ENCODE results near the gene RBPMS2.

Gene RBPMS2

DNA sequence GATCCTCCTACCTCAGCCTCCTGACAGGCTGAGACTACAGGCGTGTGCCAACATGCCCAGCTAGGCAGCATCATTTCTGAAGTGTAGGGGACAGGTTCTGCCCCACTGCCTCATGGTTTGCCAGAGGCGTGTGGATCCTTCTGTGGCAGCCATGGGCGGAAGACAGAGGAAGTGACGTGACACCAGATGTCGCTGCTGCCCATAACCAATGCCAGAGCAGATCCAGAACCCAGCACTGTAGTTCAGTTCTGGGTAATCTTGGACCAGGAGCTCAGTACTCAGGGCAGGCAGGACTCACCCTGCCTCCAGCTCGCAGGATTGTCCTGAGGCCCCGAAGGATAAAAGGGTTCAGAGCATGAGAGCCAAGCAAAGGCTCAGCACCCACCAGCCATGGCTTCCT is 8.2 kb downstream of the RBPMS2 start:
- Histone ChIP-seq H3K9me3 (ENCODE audit: low read length) (no peaks in the 10 kb centered on the region), H3K27ac (ENCODE audit: low read depth, low read length) (no peak overlapping the region), H3K9ac (ENCODE audit: low read length) (no peak overlapping the region), H3K4me1 (ENCODE audit: insufficient read depth, low read length) (peaks cover 25% of the 10 kb centered on the region), H3K4me3 (ENCODE audit: low read depth in 1 of 2, low read length in 2 of 2) (no peak overlapping the region), H3K36me3 (ENCODE audit: insufficient read depth, low read length) (no peaks in the 10 kb centered on the region), H3K27me3 (ENCODE audit: control insufficient read depth in 1 of 2, insufficient read depth in 2 of 2, low read length in 2 of 2) (no peaks in the 10 kb centered on the region)

DNA sequence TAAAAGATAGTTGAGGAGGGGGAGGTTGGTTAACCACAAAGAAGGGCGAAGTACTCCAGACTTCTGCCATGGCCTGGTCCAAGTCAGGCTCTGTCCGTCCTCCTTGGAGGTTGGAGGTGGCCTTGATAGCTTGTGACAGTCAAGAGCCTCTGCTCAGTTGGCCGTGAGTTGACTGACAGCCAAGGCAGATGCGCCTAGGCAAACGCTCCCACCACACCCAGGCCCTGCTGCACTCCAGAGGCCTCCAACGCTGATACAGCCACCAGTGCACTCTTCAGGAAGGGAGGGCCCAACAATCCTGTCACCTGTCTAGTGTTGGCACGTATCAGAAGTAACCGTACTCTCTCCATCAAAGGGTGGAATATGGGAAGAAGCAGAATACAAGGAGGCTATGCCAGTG is 9.3 kb downstream of the RBPMS2 start:
- Histone ChIP-seq H3K4me1 (ENCODE audit: insufficient read depth, low read length) (peaks cover 33% of the 10 kb centered on the region), H3K9me3 (ENCODE audit: low read length) (no peaks in the 10 kb centered on the region), H3K27ac (ENCODE audit: low read depth, low read length) (no peak overlapping the region), H3K4me3 (ENCODE audit: low read depth in 1 of 2, low read length in 2 of 2) (no peak overlapping the region), H3K27me3 (ENCODE audit: control insufficient read depth in 1 of 2, insufficient read depth in 2 of 2, low read length in 2 of 2) (no peaks in the 10 kb centered on the region), H3K9ac (ENCODE audit: low read length) (no peak overlapping the region), H3K36me3 (ENCODE audit: insufficient read depth, low read length) (no peaks in the 10 kb centered on the region)

DNA sequence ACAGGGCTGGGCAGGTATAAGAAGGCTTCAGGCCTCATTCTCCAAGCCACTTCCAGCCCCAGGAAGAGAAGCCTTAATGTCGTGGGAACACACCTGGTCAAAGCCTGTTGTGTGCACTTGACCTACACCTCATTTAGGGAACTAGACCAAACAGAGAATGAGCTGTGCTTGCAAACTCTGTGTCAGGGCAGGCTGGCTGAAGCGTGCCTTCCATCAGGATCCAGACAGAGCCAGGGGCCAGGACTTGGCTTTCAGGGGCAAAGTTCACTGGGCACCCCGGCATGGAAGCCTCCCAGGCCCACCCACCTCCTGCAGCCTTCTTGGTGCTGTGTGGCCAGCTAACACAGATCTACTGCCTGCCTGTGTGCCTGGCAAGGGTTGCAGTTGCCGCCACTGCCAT is 11.5 kb downstream of the RBPMS2 start:
- Histone ChIP-seq H3K27me3 (ENCODE audit: control insufficient read depth in 1 of 2, insufficient read depth in 2 of 2, low read length in 2 of 2) (no peaks in the 10 kb centered on the region), H3K9ac (ENCODE audit: low read length) (no peak overlapping the region), H3K36me3 (ENCODE audit: insufficient read depth, low read length) (no peaks in the 10 kb centered on the region), H3K27ac (ENCODE audit: low read depth, low read length) (peak overlapping the region; percentile 80), H3K9me3 (ENCODE audit: low read length) (no peaks in the 10 kb centered on the region), H3K4me3 (ENCODE audit: low read depth in 1 of 2, low read length in 2 of 2) (no peak overlapping the region), H3K4me1 (ENCODE audit: insufficient read depth, low read length) (peaks cover 44% of the 10 kb centered on the region)

DNA sequence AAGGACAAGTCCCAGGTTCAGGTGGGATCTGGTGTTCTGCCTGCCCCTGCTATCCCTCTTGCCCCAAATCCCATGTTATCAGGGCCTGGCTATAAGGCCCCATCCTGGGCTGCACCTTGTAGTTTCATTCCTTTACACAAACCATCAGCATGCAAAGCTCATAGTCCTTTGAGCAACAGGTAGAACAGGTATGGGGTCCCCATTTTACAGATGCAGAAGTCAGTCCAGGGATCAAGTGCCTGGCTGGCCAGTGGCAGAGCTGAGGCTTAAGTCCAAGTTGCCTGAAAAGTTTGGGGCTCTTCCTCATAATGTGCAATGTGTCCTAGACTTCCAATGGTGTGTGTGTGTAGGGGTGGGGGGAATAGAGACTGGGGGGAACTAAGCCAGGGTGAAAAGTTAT is 11.9 kb downstream of the RBPMS2 start:
- H3K4me3 ChIP-seq (ENCODE audit: low read depth in 1 of 2, low read length in 2 of 2), result no peak overlapping the region
- no peaks in the 10 kb centered on the region for H3K36me3 ChIP-seq (ENCODE audit: insufficient read depth, low read length)
- H3K9ac ChIP-seq (ENCODE audit: low read length), result peak overlapping the region; percentile 14
- H3K27ac ChIP-seq (ENCODE audit: low read depth, low read length), result peak overlapping the region; percentile 80
- peaks cover 46% of the 10 kb centered on the region for H3K4me1 ChIP-seq (ENCODE audit: insufficient read depth, low read length)
- H3K9me3 ChIP-seq (ENCODE audit: low read length), result no peaks in the 10 kb centered on the region
- H3K27me3 ChIP-seq (ENCODE audit: control insufficient read depth in 1 of 2, insufficient read depth in 2 of 2, low read length in 2 of 2), result no peaks in the 10 kb centered on the region

DNA sequence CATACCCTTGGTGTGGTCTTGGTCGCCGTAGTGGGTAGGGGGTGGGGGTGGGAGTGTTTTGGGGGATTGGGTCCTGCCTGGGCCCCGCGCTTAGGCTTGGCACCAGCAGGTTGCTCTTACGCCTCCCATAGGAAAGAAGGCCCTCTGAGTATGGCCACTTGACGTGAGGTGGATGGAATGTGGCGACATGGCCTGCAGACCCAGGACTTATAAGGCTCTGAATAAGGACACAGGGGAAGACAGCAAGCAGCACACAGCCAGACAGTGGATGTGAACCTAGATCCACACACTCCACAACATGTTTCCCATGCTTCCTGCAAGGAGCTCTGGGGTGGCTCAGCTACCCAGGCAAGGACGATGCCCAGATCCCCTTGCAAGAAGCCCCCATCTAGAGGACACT is 12.4 kb downstream of the RBPMS2 start:
- Histone ChIP-seq H3K4me1 (ENCODE audit: insufficient read depth, low read length) (peaks cover 51% of the 10 kb centered on the region), H3K27me3 (ENCODE audit: control insufficient read depth in 1 of 2, insufficient read depth in 2 of 2, low read length in 2 of 2) (no peaks in the 10 kb centered on the region), H3K9ac (ENCODE audit: low read length) (peak overlapping the region; percentile 14), H3K9me3 (ENCODE audit: low read length) (no peaks in the 10 kb centered on the region), H3K27ac (ENCODE audit: low read depth, low read length) (peak overlapping the region; percentile 80), H3K36me3 (ENCODE audit: insufficient read depth, low read length) (no peaks in the 10 kb centered on the region), H3K4me3 (ENCODE audit: low read depth in 1 of 2, low read length in 2 of 2) (no peak overlapping the region)

DNA sequence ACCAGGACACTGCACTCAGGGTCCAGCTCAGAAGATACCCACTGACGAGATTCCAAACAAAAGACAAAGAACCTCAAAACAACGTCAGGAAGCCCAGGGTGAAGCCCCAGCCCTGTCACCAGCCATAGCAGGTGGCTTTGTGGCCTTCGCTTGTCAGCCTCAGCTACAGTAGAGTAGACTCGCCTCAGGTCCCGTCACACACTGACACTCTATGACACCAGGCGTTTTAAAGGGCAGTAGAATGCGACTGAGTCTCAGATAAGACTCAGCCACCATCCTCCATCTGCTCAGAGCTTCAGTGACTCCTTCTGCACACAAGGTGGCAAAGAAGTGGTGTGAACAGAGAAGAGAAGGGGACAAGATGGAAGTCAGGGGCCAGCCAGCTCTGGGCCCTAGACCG is 12.8 kb downstream of the RBPMS2 start:
- no peaks in the 10 kb centered on the region for H3K27me3 ChIP-seq (ENCODE audit: control insufficient read depth in 1 of 2, insufficient read depth in 2 of 2, low read length in 2 of 2)
- no peak overlapping the region for H3K4me3 ChIP-seq (ENCODE audit: low read depth in 1 of 2, low read length in 2 of 2)
- no peaks in the 10 kb centered on the region for H3K9me3 ChIP-seq (ENCODE audit: low read length)
- peak overlapping the region; percentile 6 for H3K27ac ChIP-seq (ENCODE audit: low read depth, low read length)
- H3K36me3 ChIP-seq (ENCODE audit: insufficient read depth, low read length), result peaks cover under 1% of the 10 kb centered on the region
- peaks cover 52% of the 10 kb centered on the region for H3K4me1 ChIP-seq (ENCODE audit: insufficient read depth, low read length)
- H3K9ac ChIP-seq (ENCODE audit: low read length), result no peak overlapping the region

DNA sequence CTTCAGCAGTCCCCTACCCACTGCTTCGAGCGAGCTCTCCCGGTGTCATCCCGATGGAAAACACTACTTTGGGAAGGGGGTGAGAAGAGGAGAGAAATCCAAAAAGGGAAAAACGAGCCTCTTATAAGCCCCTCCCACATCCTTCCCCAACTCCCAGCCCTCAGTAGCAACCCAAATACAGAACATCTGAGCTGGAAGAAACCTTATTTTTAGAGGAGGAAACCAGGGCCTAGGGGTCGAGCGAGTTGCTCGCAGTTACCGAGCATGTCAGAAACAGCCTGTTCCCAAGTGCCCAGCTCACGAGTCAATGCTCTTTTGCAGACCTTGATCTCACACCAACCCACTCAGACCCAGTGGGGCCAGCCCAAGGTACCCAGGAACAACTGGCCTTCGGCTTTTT is 14.2 kb downstream of the RBPMS2 start:
- no peak overlapping the region for H3K9ac ChIP-seq (ENCODE audit: low read length)
- peaks cover 58% of the 10 kb centered on the region for H3K4me1 ChIP-seq (ENCODE audit: insufficient read depth, low read length)
- H3K27me3 ChIP-seq (ENCODE audit: control insufficient read depth in 1 of 2, insufficient read depth in 2 of 2, low read length in 2 of 2), result no peaks in the 10 kb centered on the region
- H3K36me3 ChIP-seq (ENCODE audit: insufficient read depth, low read length), result peaks cover 5% of the 10 kb centered on the region
- H3K27ac ChIP-seq (ENCODE audit: low read depth, low read length), result peak overlapping the region; percentile 30
- no peak overlapping the region for H3K4me3 ChIP-seq (ENCODE audit: low read depth in 1 of 2, low read length in 2 of 2)
- H3K9me3 ChIP-seq (ENCODE audit: low read length), result no peaks in the 10 kb centered on the region

DNA sequence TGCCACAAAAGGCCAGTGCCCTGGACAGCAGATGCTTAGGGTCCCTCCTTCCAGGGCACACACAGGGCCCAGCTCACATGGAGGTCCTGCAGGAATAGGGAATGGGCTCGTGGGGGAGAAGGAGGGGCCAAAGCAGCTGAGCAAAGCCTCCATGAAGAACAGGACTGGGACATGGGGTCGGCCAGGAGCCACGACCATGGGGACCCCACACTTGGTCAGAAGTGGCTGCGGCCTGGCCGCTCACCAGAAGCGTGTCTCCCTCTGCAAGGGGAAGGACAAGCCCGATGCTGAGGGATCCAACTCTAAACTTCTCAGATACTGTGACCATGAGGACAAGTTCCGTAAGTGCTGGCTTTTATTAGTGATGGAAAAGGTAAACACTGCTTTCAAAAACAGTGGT is 15.3 kb downstream of the RBPMS2 start:
- Histone ChIP-seq H3K9me3 (ENCODE audit: low read length) (no peaks in the 10 kb centered on the region), H3K36me3 (ENCODE audit: insufficient read depth, low read length) (peaks cover 5% of the 10 kb centered on the region), H3K4me1 (ENCODE audit: insufficient read depth, low read length) (peaks cover 63% of the 10 kb centered on the region), H3K9ac (ENCODE audit: low read length) (no peak overlapping the region), H3K27me3 (ENCODE audit: control insufficient read depth in 1 of 2, insufficient read depth in 2 of 2, low read length in 2 of 2) (no peaks in the 10 kb centered on the region), H3K27ac (ENCODE audit: low read depth, low read length) (peak overlapping the region; percentile 27), H3K4me3 (ENCODE audit: low read depth in 1 of 2, low read length in 2 of 2) (no peak overlapping the region)

DNA sequence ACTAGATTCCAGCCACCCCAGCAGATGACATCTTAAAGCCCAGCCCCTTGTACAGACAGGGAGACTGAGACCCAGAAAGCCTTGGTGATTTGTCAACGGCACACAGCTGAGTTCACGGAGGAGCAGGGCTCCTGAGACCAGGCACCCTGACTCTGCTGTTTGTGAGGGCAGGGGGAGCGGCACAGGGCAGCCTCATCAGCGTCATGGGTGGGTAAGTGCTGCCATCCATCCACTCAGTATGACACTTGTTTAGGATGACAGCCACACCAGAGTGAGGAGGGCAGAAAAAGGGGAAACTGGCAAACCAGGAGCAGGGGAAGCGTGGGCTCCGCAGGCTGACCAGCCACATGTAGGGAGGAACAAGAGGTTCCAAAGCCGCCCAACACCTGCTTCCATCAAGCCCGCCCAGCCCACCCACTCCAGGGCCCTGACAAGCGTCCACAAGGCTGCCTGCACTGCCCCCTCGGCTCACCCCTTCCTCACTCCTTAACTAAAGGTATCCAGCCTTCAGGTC is 19.9 kb downstream of the RBPMS2 start:
- peaks cover 57% of the 10 kb centered on the region for H3K4me1 ChIP-seq (ENCODE audit: insufficient read depth, low read length)
- H3K9me3 ChIP-seq (ENCODE audit: low read length), result no peaks in the 10 kb centered on the region
- peak overlapping the region; percentile 58 for H3K27ac ChIP-seq (ENCODE audit: low read depth, low read length)
- H3K4me3 ChIP-seq (ENCODE audit: low read depth in 1 of 2, low read length in 2 of 2), result no peak overlapping the region
- H3K27me3 ChIP-seq (ENCODE audit: control insufficient read depth in 1 of 2, insufficient read depth in 2 of 2, low read length in 2 of 2), result no peaks in the 10 kb centered on the region
- peaks cover 10% of the 10 kb centered on the region for H3K36me3 ChIP-seq (ENCODE audit: insufficient read depth, low read length)
- H3K9ac ChIP-seq (ENCODE audit: low read length), result no peak overlapping the region

DNA sequence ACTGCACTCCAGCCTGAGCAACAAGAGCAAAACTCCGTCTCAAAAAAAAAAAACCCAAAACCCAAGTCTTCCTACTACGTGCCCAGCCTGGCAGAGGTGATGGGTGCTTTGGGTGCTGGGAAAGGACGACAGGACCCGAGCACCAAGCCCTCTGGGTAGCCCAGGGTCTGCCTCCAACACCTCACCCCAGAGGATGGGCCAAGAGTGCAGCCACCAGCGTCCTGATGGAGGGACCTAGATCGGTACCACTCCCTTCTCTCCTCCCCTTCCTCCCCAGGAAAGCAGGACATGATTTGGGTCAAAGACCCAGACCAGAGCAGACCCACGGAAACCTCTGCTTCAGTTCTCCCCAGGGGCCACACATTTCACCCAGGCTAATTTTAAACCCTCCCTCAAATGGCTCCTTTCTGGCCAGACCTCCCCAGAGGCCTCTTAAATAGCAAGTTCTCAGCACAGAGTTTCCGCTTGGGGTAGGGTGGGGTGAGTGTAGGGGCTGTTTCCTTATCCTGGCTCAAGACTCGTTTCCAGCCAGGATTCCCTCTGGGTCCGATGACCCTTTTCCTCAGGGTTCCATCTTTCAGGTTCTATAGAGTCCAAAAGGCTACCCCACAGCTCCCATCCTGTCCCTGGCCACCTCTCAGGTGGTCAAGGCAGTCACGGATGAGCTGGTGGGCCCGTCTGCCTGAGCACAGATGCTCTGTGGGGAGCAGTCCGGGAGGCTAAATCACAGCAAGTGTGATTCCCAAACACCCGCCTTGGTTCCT is 20.5 kb downstream of the RBPMS2 start:
- Histone ChIP-seq H3K36me3 (ENCODE audit: insufficient read depth, low read length) (peaks cover 10% of the 10 kb centered on the region), H3K4me1 (ENCODE audit: insufficient read depth, low read length) (peaks cover 57% of the 10 kb centered on the region), H3K9me3 (ENCODE audit: low read length) (no peaks in the 10 kb centered on the region), H3K27ac (ENCODE audit: low read depth, low read length) (peak overlapping the region; percentile 58), H3K27me3 (ENCODE audit: control insufficient read depth in 1 of 2, insufficient read depth in 2 of 2, low read length in 2 of 2) (no peaks in the 10 kb centered on the region), H3K9ac (ENCODE audit: low read length) (no peak overlapping the region), H3K4me3 (ENCODE audit: low read depth in 1 of 2, low read length in 2 of 2) (no peak overlapping the region)

DNA sequence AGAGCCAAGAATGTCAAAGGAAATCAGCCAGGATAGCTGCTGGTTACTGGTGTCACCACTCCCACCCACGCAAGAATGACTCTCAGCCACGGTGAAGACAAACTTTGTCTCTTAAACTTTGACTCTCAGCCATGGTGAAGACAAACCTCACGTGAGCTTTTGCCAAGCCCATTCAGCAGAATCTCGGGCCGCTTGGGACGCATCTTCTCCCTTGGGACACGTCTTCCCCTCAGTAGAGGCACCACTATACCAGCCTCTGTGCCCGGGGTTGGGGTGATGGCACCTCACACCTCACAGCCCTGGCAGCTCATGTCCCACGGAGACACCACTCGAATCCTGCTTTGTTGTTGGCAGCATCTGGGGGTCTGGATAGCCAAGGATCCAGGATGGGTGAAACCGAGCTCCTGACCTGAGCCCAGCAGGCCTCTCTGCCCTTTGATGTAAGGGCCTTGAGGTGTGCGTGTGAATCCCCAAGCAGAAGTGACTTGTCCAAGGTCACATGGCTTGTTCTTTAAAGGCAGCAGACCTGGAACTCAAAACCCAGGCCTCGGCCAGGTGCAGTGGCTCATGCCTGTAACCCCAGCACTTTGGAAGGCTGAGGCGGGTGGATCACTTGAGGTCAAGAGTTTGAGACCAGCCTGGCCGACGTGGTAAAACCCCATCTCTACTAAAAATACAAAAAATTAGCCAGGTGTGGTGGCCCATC is 21.8 kb downstream of the RBPMS2 start:
- Histone ChIP-seq H3K27me3 (ENCODE audit: control insufficient read depth in 1 of 2, insufficient read depth in 2 of 2, low read length in 2 of 2) (no peaks in the 10 kb centered on the region), H3K9ac (ENCODE audit: low read length) (no peak overlapping the region), H3K9me3 (ENCODE audit: low read length) (no peaks in the 10 kb centered on the region), H3K4me1 (ENCODE audit: insufficient read depth, low read length) (peaks cover 68% of the 10 kb centered on the region), H3K4me3 (ENCODE audit: low read depth in 1 of 2, low read length in 2 of 2) (no peak overlapping the region), H3K36me3 (ENCODE audit: insufficient read depth, low read length) (peaks cover 13% of the 10 kb centered on the region), H3K27ac (ENCODE audit: low read depth, low read length) (no peak overlapping the region)
